Stimulated activated CD4-positive, alpha-beta T cell treated with anti-CD3 and anti-CD28 coated beads, Interleukin-1b, Interleukin-23, amount 100 ng/mL, for 1 hour (primary cell): Measurements from ENCODE around the gene TSC22D1.
"Not testable (repeated sequence)": the region's sequence is repeated elsewhere in the genome, so short reads cannot be mapped to it uniquely, and the experiment has no call there.

ENCODE experiments used
- DNase-seq, 2 donors: peaks; one replicate each; pipeline ENCODE4 v3.0.0-alpha.2; 2020; ENCODE audit warnings: low read depth in 2 of 2

Gene TSC22D1

DNA sequence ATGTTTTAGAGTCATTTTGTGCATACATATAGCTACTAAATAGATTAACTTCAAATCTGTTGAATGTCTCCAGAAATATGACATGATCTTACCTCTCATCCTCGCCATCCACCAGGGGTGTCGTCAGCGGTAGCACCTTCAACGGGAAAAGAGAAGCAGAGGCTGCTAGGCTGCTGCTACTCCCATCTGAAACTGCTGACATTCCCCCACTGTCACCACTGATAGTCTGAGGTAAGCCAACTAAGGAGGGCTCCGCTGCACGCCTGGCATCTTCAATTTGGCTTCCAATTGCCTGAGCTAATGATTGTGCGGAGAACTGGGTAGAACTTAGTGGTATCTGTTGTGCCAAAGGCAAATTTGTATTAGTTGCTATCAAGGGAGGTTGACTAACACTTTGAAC is 3.1 kb downstream of the TSC22D1 start:
- DNase-seq: no peak

DNA sequence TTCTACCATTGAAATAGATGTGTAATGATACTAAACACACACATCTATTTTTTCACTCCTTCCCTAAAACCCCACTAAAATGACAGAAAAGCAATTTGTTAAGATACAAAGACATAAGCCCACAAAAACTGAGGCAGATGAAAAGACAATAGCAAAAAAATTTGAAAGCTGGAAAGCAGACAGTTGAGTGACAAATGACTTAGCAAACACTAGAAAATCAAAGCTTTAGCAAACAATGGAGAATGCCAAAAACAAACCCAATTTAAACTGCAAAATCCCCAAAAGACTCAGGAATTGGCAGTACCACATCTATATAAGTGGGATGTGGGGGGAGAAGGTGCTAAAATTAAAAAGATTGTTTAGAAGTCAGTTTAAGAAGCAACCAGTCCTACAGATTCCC is 9.5 kb downstream of the TSC22D1 start:
- DNase-seq: no peak

GRCh38 chr13:44565881-44566280 is 10.2 kb downstream of the TSC22D1 start:
- no peak for DNase-seq

- DNase-seq: no peak
These were observed 11.2 kb downstream of the TSC22D1 start for GRCh38 chr13:44564936-44565335.

DNA sequence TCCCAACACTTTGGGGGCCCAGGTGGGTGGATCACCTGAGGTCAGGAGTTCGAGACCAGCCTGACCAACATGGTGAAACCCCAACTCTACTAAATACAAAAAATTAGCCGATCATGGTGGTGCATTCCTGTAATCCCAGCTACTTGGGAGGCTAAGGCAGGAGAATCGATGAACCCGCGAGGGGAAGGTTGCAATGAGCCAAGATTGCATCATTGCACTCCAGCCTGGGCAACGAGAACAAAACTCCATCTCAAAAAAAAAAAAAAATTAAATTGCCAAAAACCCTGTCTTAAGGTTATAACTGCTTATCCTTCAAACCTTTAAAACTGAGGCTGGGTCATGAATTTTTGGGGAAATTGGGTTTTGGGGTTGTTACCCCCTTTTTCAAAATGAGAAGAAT is 13.3 kb downstream of the TSC22D1 start:
- not testable (repeated sequence) for DNase-seq

DNA sequence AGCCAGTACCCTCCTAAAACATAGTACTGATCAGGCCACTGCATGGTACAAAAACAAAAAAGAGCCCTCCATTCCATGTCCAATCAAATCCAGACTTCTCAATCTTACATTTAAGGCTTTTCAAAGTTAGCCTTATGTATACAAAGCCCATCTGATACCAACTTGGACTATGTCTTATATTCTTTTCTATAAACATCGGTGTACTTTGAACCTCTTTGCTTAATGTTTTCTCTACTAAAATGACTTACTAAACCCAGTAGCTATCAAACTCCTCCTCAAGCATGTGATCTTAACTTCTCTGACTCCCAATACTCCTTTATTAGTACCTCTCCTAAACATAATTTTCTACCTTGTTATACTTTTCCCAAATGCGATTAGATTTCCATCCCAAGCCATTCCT is 14.8 kb downstream of the TSC22D1 start:
- no peak for DNase-seq

DNA sequence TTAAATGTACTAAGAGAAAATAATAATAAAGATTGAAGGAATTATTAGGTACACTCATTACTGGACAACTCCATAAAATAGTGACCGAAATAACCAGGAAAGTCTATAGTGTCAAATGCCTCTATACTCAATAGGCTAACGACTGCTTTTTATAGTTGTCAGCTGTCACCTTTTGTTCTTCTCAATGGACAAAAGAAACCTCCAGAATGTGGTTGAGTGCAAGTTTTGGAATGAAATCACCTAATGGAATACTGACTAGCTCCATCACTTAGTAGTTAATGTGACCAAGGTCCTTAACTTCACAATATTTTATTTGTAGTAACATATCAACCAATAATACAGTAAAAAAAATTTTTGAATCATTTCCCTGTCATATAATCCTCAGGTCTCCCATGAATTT is 18.1 kb downstream of the TSC22D1 start:
- DNase-seq: no peak

- DNase-seq: no peak
These were observed 20.9 kb downstream of the TSC22D1 start for GRCh38 chr13:44555207-44555606.

- no peak for DNase-seq
These were observed 26.7 kb downstream of the TSC22D1 start for GRCh38 chr13:44549476-44549875.

DNA sequence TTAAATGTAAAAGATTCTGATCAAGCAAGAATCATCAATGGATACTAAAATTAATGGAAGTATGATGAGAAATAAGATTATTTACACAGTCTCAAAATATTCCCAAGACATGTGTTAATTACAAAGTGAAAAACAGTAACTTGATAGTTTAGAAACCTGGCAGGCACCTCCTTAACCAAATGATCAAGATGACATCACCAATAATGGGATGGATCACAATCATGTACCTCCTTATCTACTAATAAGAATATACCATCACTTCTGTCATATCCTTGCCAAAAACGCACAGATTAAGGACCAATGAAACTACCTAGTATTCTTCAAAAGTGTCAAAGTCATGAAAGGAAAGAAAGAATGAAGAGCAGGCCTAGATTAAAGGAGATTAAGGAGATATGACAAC is 30.0 kb downstream of the TSC22D1 start:
- DNase-seq: no peak

DNA sequence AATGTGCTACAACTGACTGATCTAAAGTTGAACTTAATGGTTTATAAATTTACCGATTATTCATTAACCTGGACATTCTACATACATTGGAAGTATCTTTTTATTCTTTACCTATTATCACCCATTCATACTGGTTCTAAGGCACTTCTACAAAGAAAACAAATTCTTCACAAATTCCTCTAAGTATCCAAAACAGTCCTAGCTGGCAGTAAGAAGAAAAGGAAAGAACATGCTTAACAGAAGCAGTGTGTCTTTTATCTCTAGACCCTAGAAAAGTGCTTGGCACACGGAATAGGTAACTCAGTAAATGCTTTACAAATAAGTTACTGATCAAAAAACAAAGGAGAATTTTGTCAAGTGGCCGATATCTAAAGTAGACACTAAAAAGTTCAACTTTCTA is 32.8 kb downstream of the TSC22D1 start:
- no peak for DNase-seq

GRCh38 chr13:44542361-44542760 is 33.8 kb downstream of the TSC22D1 start:
- DNase-seq: no peak

DNA sequence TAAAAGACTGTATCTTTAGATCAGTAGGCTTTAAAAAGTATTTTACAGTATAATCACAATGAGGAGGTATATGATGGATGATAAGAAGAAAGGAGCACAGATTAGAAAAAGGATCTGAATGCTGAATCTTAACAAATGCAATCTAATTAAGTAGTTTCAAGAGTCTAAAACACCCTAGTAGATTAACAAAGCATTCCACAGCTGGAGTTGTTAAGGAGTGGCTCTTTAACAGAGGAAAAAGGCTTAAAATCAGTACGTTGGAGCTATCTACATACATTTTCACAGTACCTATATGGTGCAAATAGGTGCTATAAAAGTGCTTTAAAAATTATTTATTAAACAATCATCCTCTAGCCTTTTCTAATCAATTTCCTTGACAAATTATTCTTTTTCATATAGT is 34.5 kb downstream of the TSC22D1 start:
- DNase-seq: no peak

- no peak for DNase-seq
These were observed 35.2 kb downstream of the TSC22D1 start for GRCh38 chr13:44540761-44541434.

DNA sequence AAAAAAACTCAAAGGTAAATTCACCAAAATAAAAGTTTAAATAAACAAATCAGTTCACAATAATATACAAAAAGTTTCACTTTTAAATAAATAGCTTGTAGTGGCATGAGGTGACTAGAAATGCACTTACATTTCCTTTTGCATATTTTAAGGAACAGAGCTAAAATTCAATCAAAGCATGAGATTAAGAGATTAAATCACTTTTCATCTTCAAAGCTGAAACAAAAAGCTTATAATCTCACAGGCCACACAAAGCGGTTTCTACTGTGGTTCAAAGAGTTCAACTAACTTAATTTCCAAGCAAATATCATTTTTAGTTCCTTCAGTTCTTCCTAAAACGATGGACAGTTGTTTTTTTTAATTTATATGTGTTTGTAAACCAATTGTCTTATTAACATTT is 38.9 kb downstream of the TSC22D1 start:
- no peak for DNase-seq

DNA sequence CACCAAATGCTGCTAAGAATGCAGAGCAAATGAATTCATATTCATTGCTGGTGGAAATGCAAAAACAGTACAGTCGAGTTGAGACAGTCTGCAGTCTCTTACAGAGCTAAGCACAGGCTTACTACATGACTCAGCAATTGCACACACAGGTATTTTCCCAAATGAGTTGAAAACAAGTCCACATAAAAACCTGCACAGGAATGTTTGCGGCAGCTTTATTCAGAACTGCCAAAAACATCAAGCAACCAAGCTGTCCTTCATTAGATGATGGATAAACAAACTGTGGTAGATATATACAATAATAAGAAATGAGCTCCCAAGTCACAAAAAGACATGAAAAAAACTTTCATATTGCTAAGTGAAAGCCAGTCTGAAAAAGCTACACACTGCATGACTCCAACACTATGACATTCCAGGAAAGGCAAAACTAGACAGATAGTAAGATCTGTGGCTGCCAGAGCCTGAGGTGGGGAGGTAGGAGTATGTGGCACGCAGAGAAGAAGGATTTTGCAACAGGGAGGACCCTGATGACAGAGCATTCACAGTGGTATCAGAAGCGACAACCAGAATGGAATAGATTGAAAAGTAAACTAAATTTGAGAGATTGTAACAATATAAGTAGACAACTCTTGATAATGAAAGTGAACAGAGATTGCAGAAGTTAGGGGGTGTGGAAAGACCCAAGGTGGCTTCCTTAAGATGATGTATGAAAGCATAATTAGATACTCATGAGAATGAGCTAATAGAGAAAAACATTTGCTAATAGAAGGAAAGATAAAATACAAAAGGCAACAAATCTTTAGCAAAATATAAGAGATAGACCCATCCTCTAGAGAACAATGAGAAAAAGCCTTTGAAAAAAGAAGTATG is 52.7 kb downstream of the TSC22D1 start:
- DNase-seq: no peak

GRCh38 chr13:44519642-44520041 is 56.5 kb downstream of the TSC22D1 start:
- no peak for DNase-seq

- no peak for DNase-seq
These were observed 59.4 kb downstream of the TSC22D1 start for GRCh38 chr13:44516771-44517170.

DNA sequence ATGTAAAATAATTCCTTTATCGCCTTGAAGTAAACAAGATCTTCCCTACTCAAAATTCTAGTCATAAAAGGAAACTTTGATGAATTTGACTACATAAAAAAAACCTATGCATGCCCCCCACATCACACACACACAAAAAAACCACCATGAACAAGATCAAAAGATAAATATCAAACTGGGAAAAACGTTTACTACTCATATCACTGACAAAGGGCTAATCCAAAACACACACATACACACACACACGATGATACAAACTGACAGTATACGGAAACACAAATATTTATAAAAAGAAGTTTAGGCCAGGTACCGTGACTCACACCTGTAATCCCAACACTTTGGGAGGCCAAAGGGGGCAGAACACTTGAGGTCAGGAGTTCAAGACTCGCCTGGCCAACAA is 61.9 kb downstream of the TSC22D1 start:
- no peak for DNase-seq

- DNase-seq: not testable (repeated sequence)
These were observed 66.3 kb downstream of the TSC22D1 start for GRCh38 chr13:44509853-44510252.

DNA sequence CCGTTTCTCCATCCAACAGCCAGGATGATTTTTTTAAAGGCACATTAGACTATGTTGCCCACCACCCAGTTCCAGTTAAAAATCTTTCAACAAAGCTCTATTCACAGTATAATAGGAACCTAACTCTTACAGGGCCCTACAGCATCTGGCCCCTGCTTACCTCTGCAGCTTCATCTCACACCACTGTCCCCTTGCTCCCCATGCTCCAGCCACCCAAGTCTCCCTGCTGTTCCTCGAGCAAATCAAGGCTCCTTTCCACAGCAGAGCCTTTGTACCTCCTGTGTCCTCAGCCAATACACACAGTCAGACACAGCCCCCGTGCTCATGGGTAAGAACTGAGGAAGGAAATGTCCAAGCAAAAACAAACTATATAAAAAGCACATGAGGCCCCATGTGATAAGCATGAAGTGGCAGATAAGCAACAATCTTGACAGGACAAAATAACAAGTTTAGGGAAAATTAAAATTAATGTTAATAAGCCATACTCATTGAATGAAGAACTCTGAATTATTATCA is 67.5 kb downstream of the TSC22D1 start:
- DNase-seq: no peak

DNA sequence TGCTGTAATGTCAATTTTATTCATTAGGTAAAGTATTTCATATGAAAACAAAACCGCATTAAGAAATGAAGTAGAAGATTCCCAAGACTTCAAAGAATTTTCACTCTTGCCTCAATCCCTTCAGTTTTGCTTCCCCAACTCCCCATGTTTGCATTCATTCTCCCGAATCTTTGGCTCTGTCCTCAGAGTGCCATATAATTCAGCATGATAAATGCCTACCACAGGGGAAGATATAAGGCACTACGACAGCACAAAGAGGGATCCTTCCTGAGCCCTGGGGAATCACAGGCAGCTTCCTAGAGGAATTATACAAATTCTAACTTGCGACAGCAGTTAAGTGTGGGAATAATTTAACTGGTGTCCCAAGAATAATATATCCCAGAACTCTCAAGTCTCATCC is 68.5 kb downstream of the TSC22D1 start:
- DNase-seq: no peak

DNA sequence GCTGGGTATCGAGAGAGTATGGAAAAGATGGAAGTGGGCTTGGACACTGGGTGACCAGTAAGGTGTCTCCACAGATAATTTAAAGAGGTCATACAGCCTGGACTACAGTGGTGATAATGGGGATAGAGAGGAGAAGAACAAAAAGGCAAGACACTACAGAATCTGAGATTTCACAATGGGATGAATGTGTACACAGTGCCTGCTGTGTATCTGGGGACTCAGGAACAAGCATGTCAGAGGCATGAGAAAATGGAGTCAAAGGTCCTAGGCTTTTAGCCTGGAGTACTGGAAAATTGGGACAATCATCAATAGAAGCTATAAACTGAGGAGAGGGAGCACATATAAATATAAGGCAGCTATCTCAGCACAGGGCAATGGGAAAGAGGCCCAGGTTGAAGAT is 69.4 kb downstream of the TSC22D1 start:
- no peak for DNase-seq
